GM12872 (cell line): ENCODE measurements around the gene GPR146.

Experiments
- CTCF ChIP-seq: IDR thresholded peaks from 3 replicates; pipeline ENCODE4 v1.5.1; 2011; ENCODE audit warnings: low read depth, mild to moderate bottlenecking, low read length, moderate library complexity; ENCODE audit not compliant: insufficient read depth

GPR146 gene

GRCh38 chr7:1045069-1046063 is 1.0 kb downstream of the GPR146 start:
- TF ChIP-seq CTCF: no peak

- no peak for TF ChIP-seq CTCF
These were observed 2.7 kb downstream of the GPR146 start for GRCh38 chr7:1046722-1047679.

GRCh38 chr7:1049006-1049741 is 4.8 kb downstream of the GPR146 start:
- no peak for TF ChIP-seq CTCF

- TF ChIP-seq CTCF: no peak
These were observed 5.5 kb downstream of the GPR146 start for GRCh38 chr7:1049801-1050200.

GRCh38 chr7:1050254-1050906 is 6.0 kb downstream of the GPR146 start:
- TF ChIP-seq CTCF: no peak

GRCh38 chr7:1050956-1051690 is 6.8 kb downstream of the GPR146 start:
- TF ChIP-seq CTCF: no peak
